Smooth muscle cell of the brain vasculature (primary cell): ENCODE results near the gene ATP2C2.

ENCODE experiments used
- DNase-seq: peaks from one replicate; pipeline ENCODE4 v3.0.0-alpha.2; 2012; ENCODE audit warnings: low read depth, low spot score

The ATP2C2 gene

DNA sequence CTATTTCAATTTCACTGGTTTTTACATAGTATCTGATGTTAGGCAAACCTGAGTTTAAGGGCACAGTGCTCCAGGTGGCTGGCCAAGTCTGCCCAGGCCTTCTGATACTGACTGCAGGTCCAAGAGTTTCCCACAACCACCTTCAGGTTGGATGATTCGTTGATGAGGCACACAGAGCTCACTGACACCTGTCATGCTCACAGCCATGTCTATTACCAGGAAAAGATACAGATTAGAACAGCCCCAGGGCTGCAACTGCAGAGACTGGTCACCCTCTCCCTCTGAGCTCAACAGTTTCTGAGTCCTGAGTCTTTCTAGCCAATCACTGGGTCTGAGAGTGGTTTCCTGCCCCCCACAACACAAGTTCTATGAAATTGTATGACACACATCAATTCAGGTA, 98.9 kb downstream of the ATP2C2 start:
- DNase-seq: no peak

DNA sequence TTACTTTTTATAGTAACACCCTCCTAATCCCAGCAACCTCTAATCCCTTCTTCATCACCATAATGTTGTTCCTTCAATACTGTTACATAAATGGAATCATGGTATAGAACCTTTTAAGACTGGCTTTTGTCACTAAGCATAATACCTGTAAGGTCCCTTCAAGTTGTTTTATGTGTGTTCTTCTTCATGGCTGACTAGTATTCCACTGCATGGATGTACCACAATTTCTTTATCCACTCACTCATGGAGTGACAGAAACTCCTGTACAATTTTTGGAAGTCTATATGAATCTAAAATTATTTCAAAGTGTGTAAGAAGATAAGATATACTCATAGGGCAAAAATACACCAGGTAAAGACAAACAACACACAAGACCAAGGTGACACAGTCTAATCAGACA, 99.4 kb downstream of the ATP2C2 start:
- no peak for DNase-seq

DNA sequence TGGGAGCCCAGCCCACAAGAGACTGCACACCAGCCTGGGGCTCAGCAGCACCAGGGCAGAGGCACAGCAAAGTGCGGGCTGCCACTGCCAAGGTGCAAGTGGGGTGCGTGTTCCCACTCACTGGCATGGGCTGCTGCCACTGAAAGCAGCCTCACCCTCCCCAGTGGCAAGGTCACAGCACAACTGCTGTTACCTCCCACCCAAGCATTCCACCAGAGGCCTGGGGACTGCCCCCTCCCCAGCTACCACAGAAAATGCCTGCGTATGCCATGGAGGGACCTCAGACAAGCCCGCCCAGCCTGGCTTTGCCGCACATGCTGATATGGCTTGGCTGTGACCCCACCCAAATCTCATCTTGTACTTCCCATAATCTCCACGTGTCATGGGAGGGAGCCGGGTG, 103.0 kb downstream of the ATP2C2 start:
- no peak for DNase-seq

DNA sequence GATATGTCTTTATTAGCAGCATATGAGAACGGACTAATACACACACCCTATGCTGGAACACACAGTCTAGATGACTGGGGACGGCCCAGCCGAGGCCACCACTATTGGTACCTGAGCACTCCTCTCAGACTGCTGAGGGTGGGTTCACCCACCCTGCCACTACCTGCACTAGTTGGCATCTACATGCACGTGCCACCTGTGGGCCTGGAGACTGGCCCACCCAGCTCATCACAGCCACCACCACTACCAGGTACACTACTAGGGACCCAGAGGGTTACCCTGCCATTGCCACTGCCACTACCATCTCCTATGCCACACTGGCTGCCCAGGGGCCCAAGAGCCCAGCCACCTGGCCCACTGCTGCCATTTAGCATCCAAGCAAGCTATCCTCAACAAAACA, 103.6 kb downstream of the ATP2C2 start:
- no peak for DNase-seq

DNA sequence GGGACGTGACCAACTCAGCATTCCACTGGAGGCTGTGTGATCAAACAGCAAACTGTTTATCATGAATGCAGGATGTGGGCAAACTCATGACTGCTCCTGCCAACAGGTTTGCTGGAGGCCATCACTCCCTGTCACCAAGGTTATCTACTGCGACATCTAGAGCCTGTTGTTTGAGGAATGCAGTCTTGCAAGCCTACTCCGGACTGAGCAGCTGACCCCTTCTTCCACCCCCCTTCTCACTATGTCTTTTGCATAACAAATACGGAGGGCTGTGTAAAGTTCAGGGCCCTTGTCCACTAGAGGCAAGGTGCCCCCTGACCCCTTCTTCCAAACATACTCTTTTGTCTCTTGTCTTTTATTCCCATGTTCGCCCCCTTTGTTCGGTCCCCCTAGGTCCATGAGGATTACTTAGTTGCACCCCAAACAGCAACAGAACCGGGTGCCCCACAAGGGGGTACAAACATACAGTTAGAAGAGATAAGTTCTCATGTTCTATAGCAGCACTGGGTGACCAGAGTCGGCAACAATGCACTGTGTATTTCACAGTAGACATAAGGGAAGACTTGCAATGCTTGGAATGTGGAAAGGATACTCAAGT, 107.4 kb downstream of the ATP2C2 start:
- DNase-seq: no peak

DNA sequence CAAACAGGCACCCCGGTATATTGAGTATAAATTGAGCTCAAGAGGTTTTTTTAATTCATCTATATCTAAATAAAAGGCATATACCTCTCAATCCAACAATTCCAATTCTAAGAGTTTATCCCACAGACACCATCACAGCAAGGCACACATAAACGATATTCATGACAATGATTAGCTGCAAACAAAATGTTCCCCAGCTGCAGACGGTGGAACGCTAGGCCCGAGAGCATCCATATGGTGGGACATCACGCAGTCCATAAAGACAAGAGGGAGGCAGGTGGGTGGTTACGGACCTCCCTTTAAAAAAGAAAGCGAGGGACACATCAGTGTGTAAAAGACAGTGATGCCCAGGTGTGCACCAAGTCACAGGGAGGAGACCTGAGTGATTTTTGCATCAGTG, 108.1 kb downstream of the ATP2C2 start:
- DNase-seq: no peak

DNA sequence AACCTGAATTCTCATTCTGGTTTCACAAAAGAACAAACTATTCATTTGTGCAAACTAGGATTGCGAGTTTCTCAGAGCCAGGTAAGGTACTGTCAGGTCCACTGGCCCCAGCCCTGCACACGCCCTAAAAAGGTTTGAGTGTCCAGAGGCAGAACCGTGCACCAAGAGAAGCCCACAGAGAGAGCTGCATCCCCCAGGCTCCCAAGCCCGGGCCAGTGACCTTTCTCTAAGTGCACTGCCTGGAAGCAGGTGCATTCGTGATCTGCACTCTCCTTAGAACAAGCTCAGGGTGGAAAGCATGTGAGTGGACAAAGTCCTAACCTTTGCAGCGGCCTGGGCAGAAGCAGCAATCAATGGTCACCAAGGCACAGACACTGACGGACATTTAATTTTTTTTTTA, 109.3 kb downstream of the ATP2C2 start:
- no peak for DNase-seq

DNA sequence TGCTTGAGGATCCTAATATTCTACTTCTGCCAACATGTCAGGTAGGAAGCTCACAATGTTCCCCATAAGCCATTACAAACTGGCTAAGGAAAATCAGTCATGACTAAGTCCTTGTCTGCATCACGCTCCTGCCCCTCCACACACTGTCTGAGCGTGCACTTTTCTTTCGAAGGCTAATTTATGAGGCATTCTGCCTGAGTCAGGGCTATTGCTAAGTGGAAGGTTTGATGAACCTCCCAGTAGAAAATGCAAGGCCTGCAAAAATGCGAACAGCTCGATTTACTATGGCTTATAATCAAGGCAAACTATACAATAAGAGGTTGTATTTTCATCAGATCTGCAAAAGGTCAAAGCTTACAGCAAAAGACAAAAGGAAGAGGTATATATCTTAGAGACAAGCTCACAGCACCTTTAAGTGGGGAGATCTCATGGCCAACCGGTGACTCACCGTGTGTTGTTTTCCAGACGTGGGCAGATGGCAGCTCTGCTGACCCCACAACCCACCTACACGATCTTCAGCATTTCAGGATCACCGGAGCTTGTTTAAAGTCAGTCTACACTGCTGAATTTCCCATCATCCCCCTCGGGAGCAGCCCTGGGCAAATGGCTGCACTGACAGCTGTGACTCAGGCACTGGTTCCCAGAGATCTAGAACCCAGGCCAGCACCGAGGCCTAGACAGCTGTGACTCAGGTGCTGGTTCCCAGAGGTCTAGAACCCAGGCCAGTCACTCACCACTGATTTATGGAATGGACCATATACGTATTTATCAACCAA, 110.0 kb downstream of the ATP2C2 start:
- DNase-seq: no peak

DNA sequence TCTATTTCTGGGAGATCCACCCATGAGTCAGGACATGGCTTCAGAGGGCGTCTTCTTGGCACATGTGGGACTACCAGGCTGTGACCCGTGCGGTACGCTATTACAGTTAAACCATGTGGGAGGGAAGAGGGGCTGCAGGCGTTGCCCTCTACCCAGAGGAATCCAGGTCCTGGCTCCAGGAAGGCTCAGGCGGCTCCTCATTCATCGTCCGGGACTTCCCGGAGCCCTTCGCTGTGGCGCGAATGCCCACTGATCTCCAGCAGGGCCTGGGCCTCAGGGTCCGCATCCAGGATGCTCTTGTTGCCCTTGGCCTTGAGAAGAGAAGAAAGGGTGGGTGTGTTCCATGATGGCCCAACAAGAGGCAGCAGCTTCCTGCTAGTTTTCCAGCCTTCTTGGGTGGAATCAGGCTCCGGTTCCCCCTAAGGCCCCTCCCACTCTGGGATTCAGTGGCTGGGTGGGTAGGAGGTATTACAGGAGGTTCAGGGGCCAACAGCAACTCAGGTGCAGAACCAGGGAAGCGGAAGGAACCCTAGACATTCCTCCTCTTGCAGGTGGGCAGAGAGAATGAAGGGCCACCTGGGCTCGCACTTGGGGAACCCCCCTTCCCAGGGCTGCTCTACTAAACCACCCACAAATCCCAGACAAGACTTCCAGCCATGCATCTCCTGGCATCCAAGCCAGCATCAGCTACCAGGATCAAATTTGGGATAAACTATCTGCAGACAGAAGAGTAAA, 111.5 kb downstream of the ATP2C2 start:
- no peak for DNase-seq

DNA sequence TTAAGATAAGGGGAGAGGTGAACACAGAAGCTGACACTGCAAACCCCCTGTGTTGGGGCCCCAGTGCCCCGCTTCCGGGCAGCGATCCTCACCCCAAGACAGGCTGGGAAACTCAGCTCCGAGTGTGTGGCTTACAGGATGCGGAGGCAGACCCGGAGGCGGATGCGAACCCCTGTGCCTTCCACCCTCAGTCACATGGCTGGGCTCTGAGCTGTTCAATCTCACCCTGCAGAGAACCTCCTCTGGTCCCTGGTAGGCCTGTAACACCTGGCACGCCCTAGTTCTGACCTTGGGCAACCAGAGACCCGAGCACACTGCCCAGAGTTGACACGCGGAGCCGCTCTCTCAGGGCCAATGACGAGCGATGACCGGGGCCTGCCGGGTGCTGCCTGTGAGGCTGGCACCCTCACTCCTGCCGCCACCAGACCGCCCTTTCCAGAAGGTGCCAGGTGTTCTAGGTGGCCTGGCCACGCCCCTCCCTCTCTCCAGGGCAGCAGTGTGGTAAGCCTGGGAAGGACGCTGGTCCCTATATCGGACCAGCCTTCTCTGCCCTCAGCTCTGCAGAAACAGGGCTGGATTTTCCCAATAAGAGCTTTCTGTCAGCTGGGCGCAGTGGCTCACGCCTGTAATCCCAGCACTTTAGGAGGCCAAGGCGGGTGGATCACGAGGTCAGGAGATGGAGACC, 112.9 kb downstream of the ATP2C2 start:
- DNase-seq: no peak

DNA sequence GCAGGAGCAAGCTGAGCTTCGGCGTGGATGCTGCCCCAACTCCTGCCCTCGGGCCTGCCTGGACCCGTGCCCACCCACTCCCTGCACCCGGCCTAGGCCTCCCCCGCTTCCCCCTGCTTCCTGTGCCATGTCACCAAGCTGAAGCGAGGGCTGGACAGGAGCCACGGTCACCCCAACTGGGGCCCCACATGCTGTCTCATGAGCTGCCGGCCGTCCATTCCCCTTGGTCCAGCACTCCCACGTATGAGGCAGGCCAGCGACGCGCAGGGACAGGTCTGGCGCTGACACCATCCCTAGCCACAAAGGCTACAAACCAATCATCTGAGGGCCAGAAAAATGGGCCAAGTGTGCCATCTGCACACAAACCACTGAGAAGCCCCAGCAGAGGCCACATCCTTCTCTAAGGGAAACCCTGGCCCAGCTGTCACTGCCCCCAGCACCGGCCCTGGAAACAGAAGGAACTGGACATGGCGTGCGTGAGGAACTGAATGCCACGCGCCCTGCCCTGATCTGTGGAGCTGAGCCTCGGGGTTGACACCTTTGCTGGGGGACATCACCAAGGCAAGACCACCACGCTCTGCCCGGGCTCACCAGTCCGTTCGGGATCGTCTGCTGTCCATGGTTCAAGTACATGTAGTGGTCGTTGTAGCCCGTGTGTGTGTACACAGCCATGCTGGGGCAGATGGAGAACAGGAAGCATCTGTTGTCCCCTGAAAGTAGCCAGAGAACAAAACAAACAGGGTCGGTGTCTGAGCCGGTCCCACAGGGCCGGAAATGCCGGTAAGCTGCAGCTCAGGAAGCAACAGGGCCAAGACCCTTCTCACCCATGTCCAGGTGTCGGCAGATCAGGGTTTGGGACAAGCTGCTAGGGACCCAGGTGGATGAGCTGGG, 113.9 kb downstream of the ATP2C2 start:
- no peak for DNase-seq

DNA sequence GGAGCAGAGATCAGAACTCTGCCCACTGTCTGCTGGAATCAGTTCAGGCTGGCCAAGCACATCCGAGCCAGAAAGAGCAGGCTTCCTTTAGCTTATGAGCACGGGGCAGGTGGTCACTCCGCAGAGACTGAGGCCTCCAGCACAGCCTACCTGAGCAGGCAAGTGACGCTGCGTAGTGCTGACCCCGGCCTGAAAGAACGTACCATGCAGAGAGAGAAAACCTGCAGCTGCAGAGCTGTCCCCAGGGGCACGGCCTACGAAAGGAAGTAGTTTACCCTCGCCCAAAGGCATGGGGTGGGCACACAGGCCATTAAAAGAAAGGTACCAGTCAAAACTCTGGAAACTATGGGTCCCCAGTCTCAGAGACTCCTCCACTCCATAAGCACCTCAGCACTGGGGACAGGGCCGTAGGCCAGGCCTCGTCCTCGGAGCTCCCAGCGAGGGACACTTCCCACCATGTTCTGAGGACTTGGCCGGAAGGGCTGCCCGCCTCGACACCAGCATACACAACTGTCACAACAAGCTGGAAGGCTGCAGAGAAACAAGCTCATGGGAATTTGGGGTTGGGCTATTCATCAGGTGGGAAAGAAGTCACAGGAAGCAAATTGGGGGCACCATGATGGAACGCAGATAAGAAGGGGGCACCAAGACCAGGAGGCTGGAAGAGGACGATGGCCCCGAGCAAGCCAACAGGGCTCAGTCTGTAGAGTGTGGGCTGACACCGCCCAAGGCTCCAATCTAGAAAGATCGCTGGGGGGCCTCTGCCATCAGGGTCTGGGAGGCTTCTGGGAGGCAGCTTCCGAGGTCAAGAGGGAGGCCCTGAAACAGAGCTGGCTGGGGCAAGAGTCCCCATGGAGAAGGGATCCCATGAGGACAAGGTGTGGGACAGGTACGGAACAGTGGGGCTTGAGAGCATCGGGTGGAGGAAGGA, 114.9 kb downstream of the ATP2C2 start:
- DNase-seq: no peak

DNA sequence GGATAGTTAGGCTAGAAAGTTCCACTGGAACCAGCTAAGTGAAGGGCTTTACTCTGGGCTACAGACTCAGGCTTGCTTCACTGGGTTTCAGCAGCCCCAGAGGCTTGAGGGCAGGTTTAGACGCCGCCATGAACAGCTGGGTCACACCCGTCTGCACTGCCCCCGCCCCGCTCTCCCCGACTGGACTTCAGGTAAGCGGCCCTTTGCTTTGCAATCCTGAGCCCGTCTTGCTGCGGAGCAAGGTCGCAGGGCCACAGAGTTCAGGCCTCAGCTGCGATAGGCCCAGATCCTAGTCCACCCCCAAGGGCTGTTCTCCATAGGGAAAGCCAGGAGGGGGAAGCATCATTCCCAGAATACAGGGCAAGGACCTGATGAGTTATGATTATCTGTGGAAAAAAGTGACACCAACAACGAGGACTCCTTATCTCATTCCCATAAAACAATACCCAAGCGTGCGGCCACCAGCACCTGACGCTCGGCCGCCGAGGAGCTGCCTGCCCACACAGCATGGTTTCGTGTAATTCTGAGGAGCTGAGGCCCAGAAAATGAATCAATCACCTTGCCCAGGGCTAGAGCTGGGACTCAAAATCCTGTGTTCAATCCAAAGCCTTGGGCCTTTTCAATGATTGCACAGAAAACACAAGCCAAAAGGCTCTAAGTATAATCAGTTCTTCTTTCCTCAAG, 115.7 kb downstream of the ATP2C2 start:
- DNase-seq: no peak

DNA sequence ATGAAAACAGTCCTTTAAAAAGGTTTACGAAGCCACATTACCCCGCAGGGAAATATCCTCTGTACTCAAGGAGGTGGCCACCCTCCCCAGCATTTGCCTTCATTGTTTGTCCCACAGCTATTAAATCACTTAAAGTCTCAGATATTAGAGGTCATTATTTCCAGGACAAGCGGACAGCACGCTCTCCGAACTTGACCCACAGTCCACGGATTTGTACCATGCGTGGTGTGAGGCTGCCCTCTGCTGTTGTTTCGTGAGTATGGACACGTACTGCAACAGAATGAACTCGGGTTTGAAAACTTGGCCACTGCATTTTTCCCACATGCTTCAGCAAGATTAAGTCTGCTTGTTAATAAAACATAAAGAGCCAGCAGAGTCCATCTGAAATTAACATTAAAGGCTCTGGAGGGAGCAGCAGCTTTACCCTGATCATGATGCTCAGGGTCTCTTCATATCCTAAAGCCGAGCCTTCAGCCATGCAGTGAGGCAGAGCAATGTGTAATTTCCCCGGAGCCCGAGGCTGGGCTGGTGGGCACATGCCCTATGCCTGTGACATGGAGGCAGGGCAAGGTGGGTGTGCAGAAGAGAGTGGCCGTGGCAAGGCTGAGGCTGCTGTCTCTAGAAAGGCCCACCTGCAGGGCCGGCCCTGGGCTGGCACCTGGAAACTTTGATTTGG, 116.4 kb downstream of the ATP2C2 start:
- DNase-seq: peak; percentile 29

DNA sequence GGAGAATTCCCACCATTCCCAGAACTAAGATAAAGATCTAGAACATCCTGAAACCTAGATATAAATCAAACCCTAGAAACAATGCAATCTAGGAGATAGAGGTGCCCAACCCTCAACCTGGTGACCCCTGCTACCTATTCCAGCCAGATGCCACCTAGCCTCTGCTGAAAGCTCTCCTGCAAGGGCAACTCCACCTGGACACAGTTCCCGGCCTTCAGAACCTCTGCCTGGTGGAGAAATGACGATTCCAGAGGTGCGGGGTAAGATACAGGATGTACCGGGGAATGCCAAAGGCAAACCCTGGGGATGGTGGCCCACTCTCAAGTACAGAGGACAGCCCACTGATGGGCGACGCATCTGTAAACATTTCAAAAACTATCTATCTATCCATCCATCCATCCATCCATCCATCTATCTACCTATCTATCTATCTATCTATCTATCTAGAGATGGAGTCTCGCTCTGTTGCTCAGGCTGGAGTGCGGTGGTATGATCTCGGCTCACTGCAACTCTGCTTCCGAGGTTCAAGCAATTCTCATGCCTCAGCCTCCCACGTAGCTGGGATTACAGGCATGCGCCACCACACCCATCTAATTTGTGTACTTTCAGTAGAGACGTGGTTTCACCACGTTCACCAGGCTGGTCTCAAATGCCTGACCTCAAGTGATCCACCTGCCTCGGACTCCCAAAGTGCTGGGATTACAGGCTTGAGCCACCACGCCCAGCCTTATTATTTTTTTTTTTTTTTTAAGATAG, 117.1 kb downstream of the ATP2C2 start:
- no peak for DNase-seq

DNA sequence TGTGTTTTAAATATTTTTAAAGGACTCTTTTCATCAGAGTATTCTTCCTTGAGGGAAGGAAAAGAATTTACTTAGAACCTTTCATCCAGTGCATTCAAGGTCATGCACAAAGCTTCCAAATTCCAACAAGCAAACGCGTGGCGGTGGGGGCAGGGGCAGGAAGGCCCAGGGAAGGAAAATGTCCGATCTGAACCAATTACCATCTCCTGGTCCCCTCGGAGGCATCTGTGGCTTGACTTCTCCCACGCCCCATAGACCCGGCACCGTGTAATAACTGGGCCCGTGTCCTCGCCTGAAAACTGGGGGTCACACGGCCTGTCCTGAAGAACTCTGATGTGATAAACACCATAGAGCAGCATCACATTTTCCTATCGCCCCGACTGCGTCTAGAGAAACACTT, 117.8 kb downstream of the ATP2C2 start:
- no peak for DNase-seq

DNA sequence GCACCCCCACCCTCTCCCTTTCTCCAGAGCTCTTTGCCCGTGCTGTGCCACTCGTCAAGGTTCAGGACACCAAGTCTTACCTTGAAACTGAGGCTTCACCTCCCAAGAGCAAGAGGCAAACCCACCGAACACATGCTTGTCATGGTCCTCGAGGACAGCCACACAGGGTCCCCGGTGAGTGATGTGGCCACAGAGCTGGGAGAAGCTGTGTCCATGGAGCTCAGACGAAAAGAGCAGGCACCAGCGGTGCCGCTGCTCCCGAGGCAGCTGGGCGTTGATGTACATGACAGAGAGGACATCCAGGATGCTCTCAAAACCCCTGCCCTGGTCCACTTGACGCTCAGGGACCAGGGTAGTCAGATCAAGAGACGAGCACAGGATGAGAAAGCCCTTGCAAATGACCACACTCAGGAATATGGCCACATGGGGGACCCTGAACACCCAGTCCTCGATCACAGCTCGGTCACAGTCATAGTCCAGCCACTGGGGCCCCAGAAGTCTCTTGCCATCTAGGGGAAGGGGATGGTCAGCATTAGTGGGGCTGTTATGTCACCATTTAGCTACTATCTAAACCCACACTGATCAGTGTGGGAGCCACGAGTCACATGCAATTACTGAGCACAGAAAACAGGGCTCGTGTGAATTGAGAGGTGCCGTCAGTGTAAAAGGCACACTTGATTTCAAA, 118.4 kb downstream of the ATP2C2 start:
- no peak for DNase-seq

DNA sequence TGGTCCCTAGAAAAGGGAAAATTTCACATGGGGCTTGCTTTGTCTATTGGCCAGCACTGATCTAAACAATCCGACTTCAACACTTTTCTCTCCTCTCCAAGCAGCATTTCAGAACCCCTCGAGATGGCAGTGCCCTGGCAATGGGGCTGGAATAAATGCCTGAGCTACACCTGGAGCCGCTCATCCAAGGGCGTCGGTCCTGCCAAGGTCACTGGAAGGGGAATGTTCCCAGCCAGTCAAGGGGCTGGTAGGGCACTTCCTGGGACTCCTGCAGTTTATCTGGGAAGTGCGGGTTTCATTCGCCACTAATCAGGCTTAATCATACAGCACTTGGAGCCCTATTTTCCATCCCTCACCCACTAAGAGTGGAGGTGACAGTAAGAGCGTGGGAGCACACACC, 119.0 kb downstream of the ATP2C2 start:
- no peak for DNase-seq
